H9 (cell line): ENCODE results near the gene PGLYRP3. TPM values are rescaled to one million over a fixed set of nuclear protein-coding genes. Genes with fewer than 3 reads are reported as not detected.

Experiments used
- DNase-seq: peaks from one replicate; pipeline ENCODE4 v3.0.0-alpha.2; 2017
- H2AFZ ChIP-seq: one replicate; pipeline ENCODE4 v1.6.1; 2013; ENCODE audit warnings: mild to moderate bottlenecking, low read length, control low read depth, moderate library complexity
- H2AK5ac ChIP-seq: 2 replicates; pipeline ENCODE4 v1.6.1; 2013; ENCODE audit warnings: low read length, control low read depth, mixed read lengths; ENCODE audit not compliant: insufficient read length
- H2BK120ac ChIP-seq: one replicate; pipeline ENCODE4 v1.6.1; 2013; ENCODE audit warnings: low read depth, mild to moderate bottlenecking, low read length, control low read depth, inconsistent platforms; ENCODE audit not compliant: poor library complexity, severe bottlenecking
- H2BK12ac ChIP-seq: 2 replicates; pipeline ENCODE4 v1.6.1; 2013; ENCODE audit warnings: low read length, control low read depth, mixed read lengths, low read depth; ENCODE audit not compliant: insufficient read length
- H2BK15ac ChIP-seq: 2 replicates; pipeline ENCODE4 v1.6.1; 2013; ENCODE audit warnings: low read depth, low read length, control low read depth
- H2BK20ac ChIP-seq: one replicate; pipeline ENCODE4 v1.6.1; 2013; ENCODE audit warnings: low read depth, mild to moderate bottlenecking, low read length, control low read depth, inconsistent platforms; ENCODE audit not compliant: poor library complexity, severe bottlenecking
- H2BK5ac ChIP-seq: 2 replicates; pipeline ENCODE4 v1.6.1; 2013; ENCODE audit warnings: low read length, control low read depth, mixed read lengths; ENCODE audit not compliant: insufficient read length
- H3K14ac ChIP-seq: 2 replicates; pipeline ENCODE4 v1.6.1; 2013; ENCODE audit warnings: low read length, control low read depth; ENCODE audit not compliant: insufficient read depth
- H3K18ac ChIP-seq: 2 replicates; pipeline ENCODE4 v1.6.1; 2013; ENCODE audit warnings: low read depth, mild to moderate bottlenecking, mixed read lengths, low read length, control low read depth; ENCODE audit not compliant: insufficient read length
- H3K23ac ChIP-seq: 2 replicates; pipeline ENCODE4 v1.6.1; 2013; ENCODE audit warnings: low read length, control low read depth, mixed read lengths, low read depth; ENCODE audit not compliant: insufficient read length
- H3K23me2 ChIP-seq: 2 replicates; pipeline ENCODE4 v1.6.1; 2013; ENCODE audit warnings: low read depth, mild to moderate bottlenecking, mixed read lengths, low read length, control low read depth; ENCODE audit not compliant: insufficient read length, poor library complexity, severe bottlenecking
- H3K27ac ChIP-seq: 2 replicates; pipeline ENCODE4 v1.5.1; 2013; ENCODE audit warnings: low read length, control low read depth, mixed read lengths, low read depth; ENCODE audit not compliant: insufficient read length
- H3K27me3 ChIP-seq: 2 replicates; pipeline ENCODE4 v1.6.1; 2013; ENCODE audit warnings: low read length, control low read depth, inconsistent platforms; ENCODE audit not compliant: insufficient read depth
- H3K4ac ChIP-seq: 2 replicates; pipeline ENCODE4 v1.6.1; 2013; ENCODE audit warnings: low read depth, mild to moderate bottlenecking, control low read depth, inconsistent platforms, low read length, moderate library complexity
- H3K4me1 ChIP-seq: 2 replicates; pipeline ENCODE4 v1.6.1; 2013; ENCODE audit warnings: low read length, control low read depth, inconsistent platforms; ENCODE audit not compliant: insufficient read depth
- H3K4me2 ChIP-seq: 2 replicates; pipeline ENCODE4 v1.6.1; 2013; ENCODE audit warnings: low read length, control low read depth, mixed read lengths; ENCODE audit not compliant: insufficient read length, insufficient read depth
- H3K56ac ChIP-seq: 2 replicates; pipeline ENCODE4 v1.6.1; 2013; ENCODE audit warnings: low read depth, mild to moderate bottlenecking, mixed read lengths, low read length, control low read depth; ENCODE audit not compliant: insufficient read length
- H3K79me1 ChIP-seq: 2 replicates; pipeline ENCODE4 v1.6.1; 2013; ENCODE audit warnings: low read depth, mild to moderate bottlenecking, moderate library complexity, low read length, control low read depth, inconsistent platforms; ENCODE audit not compliant: insufficient read depth, poor library complexity, severe bottlenecking
- H3K79me2 ChIP-seq: 2 replicates; pipeline ENCODE4 v1.6.1; 2013; ENCODE audit warnings: low read length, control low read depth, inconsistent platforms; ENCODE audit not compliant: insufficient read depth
- H3K9ac ChIP-seq: 2 replicates; pipeline ENCODE4 v1.6.1; 2013; ENCODE audit warnings: low read length, control low read depth, mixed read lengths; ENCODE audit not compliant: insufficient read length; ENCODE audit errors: extremely low read depth
- H3K9me3 ChIP-seq: one replicate; pipeline ENCODE4 v1.6.1; 2013; ENCODE audit warnings: low read depth, low read length, inconsistent platforms; ENCODE audit not compliant: control insufficient read depth
- H3T11ph ChIP-seq: one replicate; pipeline ENCODE4 v1.6.1; 2013; ENCODE audit warnings: mild to moderate bottlenecking, low read length, control low read depth, inconsistent platforms
- H4K20me1 ChIP-seq: one replicate; pipeline ENCODE4 v1.6.1; 2013; ENCODE audit not compliant: control insufficient read depth, insufficient read length, insufficient read depth
- H4K5ac ChIP-seq: 2 replicates; pipeline ENCODE4 v1.6.1; 2013; ENCODE audit warnings: low read depth, mild to moderate bottlenecking, mixed read lengths, low read length, control low read depth; ENCODE audit not compliant: insufficient read length
- H4K8ac ChIP-seq: replicated peaks from 2 replicates; pipeline ENCODE4 v1.6.1; 2013; ENCODE audit warnings: low read length, control low read depth, mixed read lengths, low read depth; ENCODE audit not compliant: insufficient read length
- H4K91ac ChIP-seq: 2 replicates; pipeline ENCODE4 v1.6.1; 2013; ENCODE audit warnings: low read depth, mild to moderate bottlenecking, moderate library complexity, mixed read lengths, low read length, control low read depth; ENCODE audit not compliant: insufficient read length
- H3K27ac Mint-ChIP-seq, 3 experiments: 2 replicates in 2 of 3; 3 replicates in 1 of 3; pipeline ENCODE4 v1.8.0; 2020 to 2021; ENCODE audit warnings: mixed read lengths in 3 of 3, mild to moderate bottlenecking in 1 of 3, moderate library complexity in 1 of 3
- H3K27me3 Mint-ChIP-seq: 2 replicates; pipeline ENCODE4 v1.8.0; 2021; ENCODE audit warnings: low read depth, mild to moderate bottlenecking, moderate library complexity, mixed read lengths
- H3K36me3 Mint-ChIP-seq, 3 experiments: 2 replicates in 2 of 3; 3 replicates in 1 of 3; pipeline ENCODE4 v1.8.0; 2020 to 2021; ENCODE audit warnings: low read depth in 3 of 3, mixed read lengths in 3 of 3; ENCODE audit not compliant: insufficient read depth in 1 of 3
- H3K4me1 Mint-ChIP-seq, 2 experiments: 2 replicates each; pipeline ENCODE4 v1.8.0; 2020; ENCODE audit warnings: mixed read lengths in 2 of 2
- H3K4me3 Mint-ChIP-seq, 2 experiments: 2 replicates in 1 of 2; 3 replicates in 1 of 2; pipeline ENCODE4 v1.8.0; 2020 to 2021; ENCODE audit warnings: mild to moderate bottlenecking in 2 of 2, mixed read lengths in 2 of 2, moderate library complexity in 1 of 2
- H3K9me3 Mint-ChIP-seq, 2 experiments: 2 replicates in 1 of 2; 3 replicates in 1 of 2; pipeline ENCODE4 v1.8.0; 2020; ENCODE audit warnings: mild to moderate bottlenecking in 2 of 2, mixed read lengths in 2 of 2, moderate library complexity in 1 of 2
- WGBS: extraction: QIAGEN DNeasy Blood & Tissue Kit; methylation state at CpG from one replicate; pipeline ENCODE4 v1.1.7; 2013; ENCODE audit warnings: missing lambda C conversion rate, low lambda C conversion rate, mixed read lengths; ENCODE audit not compliant: insufficient read length; ENCODE audit errors: extremely low coverage; 5-methylcytosine and 5-hydroxymethylcytosine counted together
- total RNA-seq: library from RNA; stranded (reverse); gene quantifications from 2 replicates; pipeline ENCODE4 v1.2.1, GENCODE V29; 2021
- TF ChIP-seq, protein P1 (sequence below): fragments of 200-600 bp; sonication (generic); conservative IDR thresholded peaks from 3 replicates; pipeline ENCODE4 v1.8.0; 2021; ENCODE audit warnings: antibody characterized with exemption, mild to moderate bottlenecking

The PGLYRP3 gene
- total RNA-seq, 1 experiment from 2014 or later: not detected

DNA sequence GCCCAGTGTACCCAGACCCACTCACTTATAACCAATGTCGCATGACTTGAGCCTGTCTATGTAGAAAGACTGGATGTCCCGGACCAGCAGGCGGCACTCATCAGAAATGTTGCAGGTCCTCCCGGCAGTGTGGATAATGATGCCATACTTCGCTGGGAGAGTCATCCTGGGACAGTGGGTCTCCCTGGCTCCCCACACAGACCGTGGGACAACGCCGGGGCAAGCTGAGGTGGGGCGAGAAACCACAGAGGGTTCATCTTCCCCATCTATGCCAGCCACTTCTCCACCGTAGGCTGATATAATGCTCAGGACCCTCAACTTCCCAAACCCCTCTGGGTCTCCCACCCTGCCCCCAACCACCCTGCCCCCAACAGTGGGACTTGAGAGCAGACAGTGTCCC is 27.6 kb upstream of the PGLYRP3 start:
- Histone ChIP-seq H2BK12ac (no peak overlapping the region), H3K4me1 (no peaks in the 10 kb centered on the region), H3K4me2 (no peak overlapping the region), H3K14ac (no peak overlapping the region; the same call in 1 of the 2 replicates), H3K9me3 (no peaks in the 10 kb centered on the region), H3K4ac (no peak overlapping the region), H4K91ac (no peak overlapping the region), H3K27me3 (no peaks in the 10 kb centered on the region), H3K9ac (no peak overlapping the region), H2BK20ac (no peak overlapping the region), H2AFZ (no peak overlapping the region), H3K56ac (no peak overlapping the region), H3T11ph (no peak overlapping the region), H2BK120ac (no peak overlapping the region), H4K5ac (no peak overlapping the region), H3K23me2 (no peaks in the 10 kb centered on the region), H4K20me1 (no peaks in the 10 kb centered on the region), H3K27ac (no peak overlapping the region), H2AK5ac (no peak overlapping the region), H3K18ac (no peak overlapping the region), H2BK15ac (no peak overlapping the region), H3K79me2 (no peaks in the 10 kb centered on the region), H3K79me1 (no peaks in the 10 kb centered on the region), H4K8ac (no peak overlapping the region), H3K23ac (no peak overlapping the region), H2BK5ac (no peak overlapping the region)
- DNase-seq: no peak
- peaks cover 0 to 5% of the 10 kb centered on the region in 2 experiments; a peak in 2 of 4 replicates for H3K4me1 Mint-ChIP-seq
- H3K27me3 Mint-ChIP-seq: peaks cover 15% of the 10 kb centered on the region
- H3K4me3 Mint-ChIP-seq: no peak overlapping the region
- H3K9me3 Mint-ChIP-seq: peaks cover 0 to 2% of the 10 kb centered on the region in 2 experiments; a peak in 1 of 5 replicates
- no peak overlapping the region for H3K27ac Mint-ChIP-seq
- TF ChIP-seq, protein P1, sequence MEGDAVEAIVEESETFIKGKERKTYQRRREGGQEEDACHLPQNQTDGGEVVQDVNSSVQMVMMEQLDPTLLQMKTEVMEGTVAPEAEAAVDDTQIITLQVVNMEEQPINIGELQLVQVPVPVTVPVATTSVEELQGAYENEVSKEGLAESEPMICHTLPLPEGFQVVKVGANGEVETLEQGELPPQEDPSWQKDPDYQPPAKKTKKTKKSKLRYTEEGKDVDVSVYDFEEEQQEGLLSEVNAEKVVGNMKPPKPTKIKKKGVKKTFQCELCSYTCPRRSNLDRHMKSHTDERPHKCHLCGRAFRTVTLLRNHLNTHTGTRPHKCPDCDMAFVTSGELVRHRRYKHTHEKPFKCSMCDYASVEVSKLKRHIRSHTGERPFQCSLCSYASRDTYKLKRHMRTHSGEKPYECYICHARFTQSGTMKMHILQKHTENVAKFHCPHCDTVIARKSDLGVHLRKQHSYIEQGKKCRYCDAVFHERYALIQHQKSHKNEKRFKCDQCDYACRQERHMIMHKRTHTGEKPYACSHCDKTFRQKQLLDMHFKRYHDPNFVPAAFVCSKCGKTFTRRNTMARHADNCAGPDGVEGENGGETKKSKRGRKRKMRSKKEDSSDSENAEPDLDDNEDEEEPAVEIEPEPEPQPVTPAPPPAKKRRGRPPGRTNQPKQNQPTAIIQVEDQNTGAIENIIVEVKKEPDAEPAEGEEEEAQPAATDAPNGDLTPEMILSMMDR: no peak
- H3K36me3 Mint-ChIP-seq: no peaks in the 10 kb centered on the region
- WGBS: no CpG with 5 or more reads among the region's 10 CpGs
